ENCODE data around the gene SGSM1. TPM values are rescaled to one million over a fixed set of nuclear protein-coding genes. Genes with fewer than 3 reads are reported as not detected.

SGSM1 gene
- total RNA-seq, 1 donor from 2014 or later, result 0.09 TPM

DNA sequence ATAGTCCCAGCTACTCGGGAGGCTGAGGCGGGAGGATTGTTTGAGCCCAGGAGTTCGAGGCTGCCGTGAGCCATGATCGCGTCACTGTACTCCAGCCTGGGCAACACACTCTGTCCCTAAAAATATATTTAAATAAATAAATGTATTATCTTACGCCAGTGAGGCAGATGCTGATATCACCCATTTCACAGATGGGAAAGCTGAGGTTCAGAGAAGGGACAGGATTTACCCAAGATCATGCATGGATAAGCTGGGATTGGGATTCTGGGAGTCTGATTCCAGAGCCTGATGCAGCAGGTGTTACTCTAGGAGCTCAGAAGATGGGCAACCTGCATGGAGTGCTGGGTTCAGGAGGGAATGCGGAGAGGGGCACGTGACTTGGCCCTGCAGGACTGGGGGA, 17.8 kb downstream of the SGSM1 start:
- Mint-ChIP-seq H3K27ac (no peak overlapping the region), H3K27me3 (peaks cover 13% of the 10 kb centered on the region), H3K4me3 (no peak overlapping the region), H3K36me3 (ENCODE audit: low read depth) (no peaks in the 10 kb centered on the region), H3K9me3 (no peaks in the 10 kb centered on the region), H3K4me1 (no peaks in the 10 kb centered on the region)
- CTCF ChIA-PET, result no interaction called here
- DNase-seq (no peak), ATAC-seq (ENCODE audit: low read depth) (no peak)
- POLR2A ChIA-PET, result no interaction called here
- intact Hi-C loops (cut with micrococcal nuclease), result no loop called here
- TF ChIP-seq CTCF (IDR thresholded peaks at IDR 0.05), result no peak

DNA sequence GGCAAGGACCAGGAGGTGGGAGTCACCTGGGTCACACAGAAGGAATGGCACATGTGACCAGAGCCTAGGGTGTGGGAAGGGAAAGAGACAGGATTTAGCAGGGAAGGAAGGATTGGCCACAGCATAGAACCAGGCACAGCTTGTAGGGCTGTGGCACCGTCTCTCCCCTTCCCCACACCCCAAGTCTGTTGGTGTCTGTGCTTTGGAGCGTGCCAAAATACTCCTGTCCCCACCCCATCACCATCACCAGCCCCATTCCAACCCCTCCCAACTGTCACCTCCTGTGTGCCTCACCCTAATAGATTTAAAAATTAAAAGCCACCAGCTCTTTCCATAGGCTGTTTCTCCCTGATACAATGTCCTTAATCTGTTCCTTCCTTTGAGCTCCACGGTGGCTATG, 18.2 kb downstream of the SGSM1 start:
- H3K36me3 Mint-ChIP-seq (ENCODE audit: low read depth), result no peaks in the 10 kb centered on the region
- ChIA-PET CTCF (interaction anchor here (0.6 kb wide), 1 partner anchor 22 kb away, joined by 3 read pairs; no protein-coding TSS in a partner anchor), POLR2A (no interaction called here)
- peaks cover 13% of the 10 kb centered on the region for H3K27me3 Mint-ChIP-seq
- no peaks in the 10 kb centered on the region for H3K4me1 Mint-ChIP-seq
- H3K9me3 Mint-ChIP-seq, result no peaks in the 10 kb centered on the region
- DNase-seq, result no peak
- H3K4me3 Mint-ChIP-seq, result no peak overlapping the region
- no peak for ATAC-seq (ENCODE audit: low read depth)
- no peak for TF ChIP-seq CTCF (IDR thresholded peaks at IDR 0.05)
- intact Hi-C loops (cut with micrococcal nuclease), result no loop called here
- no peak overlapping the region for H3K27ac Mint-ChIP-seq

DNA sequence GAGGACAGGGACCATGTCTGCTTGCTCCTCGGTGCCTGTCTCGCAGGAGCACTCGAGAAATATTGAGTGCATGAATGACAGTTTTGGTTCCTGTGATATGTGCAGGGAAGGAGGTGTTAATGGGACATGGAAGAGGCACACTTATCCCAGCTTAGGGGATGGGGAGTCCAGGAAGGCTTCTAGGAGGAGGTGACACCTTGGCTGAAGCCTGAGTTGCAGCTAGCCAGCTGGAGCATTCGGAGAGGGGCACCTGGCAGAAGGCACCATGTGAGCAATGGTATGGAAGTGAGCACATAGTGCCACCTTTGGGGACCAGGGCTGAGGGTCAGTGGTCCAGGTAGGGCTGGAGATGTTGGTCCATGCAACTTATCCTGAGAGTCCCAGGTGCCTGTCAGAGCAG, 18.9 kb downstream of the SGSM1 start:
- no peaks in the 10 kb centered on the region for H3K36me3 Mint-ChIP-seq (ENCODE audit: low read depth)
- H3K27me3 Mint-ChIP-seq, result peaks cover 13% of the 10 kb centered on the region
- no peak for TF ChIP-seq CTCF (IDR thresholded peaks at IDR 0.05)
- ChIA-PET CTCF (interaction anchor here (0.6 kb wide), 1 partner anchor 23 kb away, joined by 3 read pairs; no protein-coding TSS in a partner anchor), POLR2A (no interaction called here)
- ATAC-seq (ENCODE audit: low read depth) (no peak), DNase-seq (no peak)
- no peak overlapping the region for H3K27ac Mint-ChIP-seq
- intact Hi-C loops (cut with micrococcal nuclease), result no loop called here
- H3K4me1 Mint-ChIP-seq, result no peaks in the 10 kb centered on the region
- H3K9me3 Mint-ChIP-seq, result no peaks in the 10 kb centered on the region
- no peak overlapping the region for H3K4me3 Mint-ChIP-seq

DNA sequence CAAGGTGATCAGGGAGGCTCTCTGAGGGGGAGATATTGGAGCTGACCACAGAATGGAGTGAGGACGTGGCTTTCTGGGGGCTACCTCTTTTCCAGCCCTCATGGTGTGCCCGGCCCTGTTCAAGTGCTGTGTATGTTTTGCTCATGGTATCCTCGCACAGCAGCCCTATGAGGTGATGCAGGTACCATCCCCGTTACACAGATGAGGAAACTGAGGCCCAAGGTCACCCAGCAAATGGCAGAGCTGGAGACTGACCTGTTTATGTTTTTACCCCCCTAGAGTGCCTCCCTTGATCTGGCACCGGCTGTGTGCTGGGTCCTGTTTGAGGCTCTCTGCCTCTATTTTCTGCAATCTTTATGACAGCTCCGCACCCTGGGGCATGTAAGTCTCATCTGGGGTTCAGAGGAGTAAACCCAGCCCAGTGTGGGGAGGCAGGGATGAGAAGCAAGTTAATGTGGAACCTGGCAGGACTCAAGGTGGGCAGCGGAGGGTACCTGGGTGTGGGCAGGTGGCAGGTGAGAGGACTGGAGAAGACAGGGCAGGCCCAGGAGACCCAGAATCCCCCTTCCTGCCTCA, 20.8 kb downstream of the SGSM1 start:
- intact Hi-C loops (cut with micrococcal nuclease), result no loop called here
- Mint-ChIP-seq H3K36me3 (ENCODE audit: low read depth) (no peaks in the 10 kb centered on the region), H3K27me3 (peaks cover 17% of the 10 kb centered on the region), H3K4me1 (peaks cover 11% of the 10 kb centered on the region), H3K4me3 (no peak overlapping the region), H3K27ac (no peak overlapping the region), H3K9me3 (no peaks in the 10 kb centered on the region)
- no peak for TF ChIP-seq CTCF (IDR thresholded peaks at IDR 0.05)
- no peak for DNase-seq
- ChIA-PET CTCF (no interaction called here), POLR2A (no interaction called here)
- ATAC-seq (ENCODE audit: low read depth), result no peak

GRCh38 chr22:24827296-24827695, 21.3 kb downstream of the SGSM1 start:
- intact Hi-C loops (cut with micrococcal nuclease), result no loop called here
- Mint-ChIP-seq H3K36me3 (ENCODE audit: low read depth) (no peaks in the 10 kb centered on the region), H3K4me3 (no peak overlapping the region), H3K9me3 (no peaks in the 10 kb centered on the region), H3K27me3 (peaks cover 15% of the 10 kb centered on the region), H3K4me1 (peaks cover 16% of the 10 kb centered on the region), H3K27ac (no peak overlapping the region)
- DNase-seq, result no peak
- ChIA-PET POLR2A (no interaction called here), CTCF (no interaction called here)
- TF ChIP-seq CTCF (IDR thresholded peaks at IDR 0.05), result no peak
- no peak for ATAC-seq (ENCODE audit: low read depth)

Data from activated B cell treated with CpG ODN at 0.5 μM for 24 hours (primary cell).